DOHH2 (cell line): ENCODE results near the gene AMH.

Experiments
- H3F3A ChIP-seq: fragments of 200-600 bp; sonication (generic), shearing (Covaris generic); 2 replicates; pipeline ENCODE4 v1.6.0; 2016; ENCODE audit warnings: antibody characterized with exemption, mild to moderate bottlenecking; ENCODE audit not compliant: control insufficient read depth, insufficient read depth
- H3K27ac ChIP-seq: fragments of 200-600 bp; sonication (generic); 2 replicates; pipeline ENCODE4 v1.5.1; 2014; ENCODE audit warnings: low read depth, mild to moderate bottlenecking, low read length, moderate library complexity
- H3K27me3 ChIP-seq: fragments of 200-600 bp; sonication (generic); 2 replicates; pipeline ENCODE4 v1.6.1; 2014; ENCODE audit warnings: mild to moderate bottlenecking, low read length, mixed read lengths; ENCODE audit not compliant: control insufficient read depth
- H3K36me3 ChIP-seq: fragments of 200-600 bp; sonication (generic); 2 replicates; pipeline ENCODE4 v1.6.1; 2014; ENCODE audit warnings: mild to moderate bottlenecking, low read length, moderate library complexity, mixed read lengths; ENCODE audit not compliant: control insufficient read depth
- H3K4me1 ChIP-seq: fragments of 200-600 bp; sonication (generic); 2 replicates; pipeline ENCODE4 v1.6.1; 2014; ENCODE audit warnings: mild to moderate bottlenecking, low read length, mixed read lengths; ENCODE audit not compliant: control insufficient read depth
- H3K4me2 ChIP-seq: fragments of 200-600 bp; sonication (generic); 2 replicates; pipeline ENCODE4 v1.6.0; 2014; ENCODE audit warnings: mild to moderate bottlenecking, low read length, moderate library complexity
- H3K4me3 ChIP-seq: fragments of 200-600 bp; sonication (generic); 2 replicates; pipeline ENCODE4 v1.5.1; 2014; ENCODE audit warnings: mild to moderate bottlenecking, low read length, mixed read lengths
- H3K79me2 ChIP-seq: fragments of 200-600 bp; sonication (generic); 2 replicates; pipeline ENCODE4 v1.6.1; 2014; ENCODE audit warnings: mild to moderate bottlenecking, low read length, mixed read lengths; ENCODE audit not compliant: control insufficient read depth
- H3K9me2 ChIP-seq: fragments of 200-600 bp; sonication (generic); replicated peaks from 2 replicates; pipeline ENCODE4 v1.6.1; 2014; ENCODE audit warnings: mild to moderate bottlenecking, low read length, mixed read lengths; ENCODE audit not compliant: control insufficient read depth
- H3K9me3 ChIP-seq: fragments of 200-600 bp; sonication (generic); 2 replicates; pipeline ENCODE4 v1.6.1; 2014; ENCODE audit warnings: antibody characterized with exemption, low read length, mixed read lengths; ENCODE audit not compliant: control insufficient read depth, insufficient read depth
- H4K20me1 ChIP-seq: fragments of 200-600 bp; sonication (generic); 2 replicates; pipeline ENCODE4 v1.6.0; 2014; ENCODE audit warnings: low read depth, mild to moderate bottlenecking, antibody characterized with exemption, low read length, moderate library complexity; ENCODE audit not compliant: control insufficient read depth, insufficient read depth
- EZH2phosphoT487 ChIP-seq: fragments of 200-600 bp; sonication (generic); IDR thresholded peaks from 2 replicates; pipeline ENCODE4 v1.6.1; 2017; ENCODE audit warnings: borderline replicate concordance, mild to moderate bottlenecking, antibody characterized with exemption, low read length, moderate library complexity, mixed read lengths
- TF ChIP-seq, protein P1 (sequence below): fragments of 200-600 bp; sonication (generic); IDR thresholded peaks from one replicate; pipeline ENCODE4 v1.5.1; 2014; ENCODE audit warnings: antibody characterized with exemption, mild to moderate bottlenecking, low read depth, low read length; ENCODE audit not compliant: poor library complexity, severe bottlenecking

AMH gene

GRCh38 chr19:2300533-2300932 lies 51.4 kb downstream of the AMH start:
- TF ChIP-seq, protein P1, sequence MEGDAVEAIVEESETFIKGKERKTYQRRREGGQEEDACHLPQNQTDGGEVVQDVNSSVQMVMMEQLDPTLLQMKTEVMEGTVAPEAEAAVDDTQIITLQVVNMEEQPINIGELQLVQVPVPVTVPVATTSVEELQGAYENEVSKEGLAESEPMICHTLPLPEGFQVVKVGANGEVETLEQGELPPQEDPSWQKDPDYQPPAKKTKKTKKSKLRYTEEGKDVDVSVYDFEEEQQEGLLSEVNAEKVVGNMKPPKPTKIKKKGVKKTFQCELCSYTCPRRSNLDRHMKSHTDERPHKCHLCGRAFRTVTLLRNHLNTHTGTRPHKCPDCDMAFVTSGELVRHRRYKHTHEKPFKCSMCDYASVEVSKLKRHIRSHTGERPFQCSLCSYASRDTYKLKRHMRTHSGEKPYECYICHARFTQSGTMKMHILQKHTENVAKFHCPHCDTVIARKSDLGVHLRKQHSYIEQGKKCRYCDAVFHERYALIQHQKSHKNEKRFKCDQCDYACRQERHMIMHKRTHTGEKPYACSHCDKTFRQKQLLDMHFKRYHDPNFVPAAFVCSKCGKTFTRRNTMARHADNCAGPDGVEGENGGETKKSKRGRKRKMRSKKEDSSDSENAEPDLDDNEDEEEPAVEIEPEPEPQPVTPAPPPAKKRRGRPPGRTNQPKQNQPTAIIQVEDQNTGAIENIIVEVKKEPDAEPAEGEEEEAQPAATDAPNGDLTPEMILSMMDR, result no peak
- TF ChIP-seq EZH2phosphoT487, result no peak
- peaks cover 9% of the 10 kb centered on the region for H3K79me2 ChIP-seq
- peaks cover 7% of the 10 kb centered on the region for H3K36me3 ChIP-seq
- no peaks in the 10 kb centered on the region for H3K9me2 ChIP-seq
- H3K4me1 ChIP-seq, result peaks cover 76% of the 10 kb centered on the region
- no peak overlapping the region for H3K4me3 ChIP-seq
- H4K20me1 ChIP-seq, result no peaks in the 10 kb centered on the region
- no peak overlapping the region for H3K4me2 ChIP-seq
- peaks cover 14% of the 10 kb centered on the region for H3K27me3 ChIP-seq
- H3K27ac ChIP-seq, result no peak overlapping the region
- no peaks in the 10 kb centered on the region for H3K9me3 ChIP-seq
- peaks cover 8% of the 10 kb centered on the region for H3F3A ChIP-seq
